GM23338 (cell line): ENCODE data around the gene MYT1.

Source experiments
- EZH2phosphoT487 ChIP-seq: fragments of 200-600 bp; sonication (generic); IDR thresholded peaks from one replicate; pipeline ENCODE4 v1.8.1; 2018; ENCODE audit warnings: antibody characterized with exemption; ENCODE audit not compliant: unreplicated experiment
- JUNB ChIP-seq: IDR thresholded peaks from one replicate; pipeline ENCODE4 v1.6.1; 2016; ENCODE audit warnings: antibody characterized with exemption; ENCODE audit not compliant: unreplicated experiment
- NANOG ChIP-seq: IDR thresholded peaks from 2 replicates; pipeline ENCODE4 v1.6.1; 2016; ENCODE audit warnings: antibody characterized with exemption, borderline replicate concordance
- POLR2AphosphoS5 ChIP-seq: IDR thresholded peaks from 2 replicates; pipeline ENCODE4 v1.6.1; 2016; ENCODE audit warnings: antibody characterized with exemption, low read depth
- STAT1 ChIP-seq: IDR thresholded peaks from one replicate; pipeline ENCODE4 v1.6.1; 2016; ENCODE audit warnings: antibody characterized with exemption; ENCODE audit not compliant: unreplicated experiment
- ZNF331 ChIP-seq: fragments of 250-450 bp; sonication (Bioruptor Pico); IDR thresholded peaks from 2 replicates; pipeline ENCODE4 v1.5.0; 2020; ENCODE audit warnings: low read depth, mild to moderate bottlenecking, moderate library complexity
- TF ChIP-seq, protein P1 (sequence below), 2 experiments: fragments of 200-600 bp in 1 of 2; sonication (generic) in 1 of 2; conservative IDR thresholded peaks; 2 replicates each; pipeline versions ENCODE4 v1.5.1 to v1.6.1; 2016 to 2017; ENCODE audit warnings: antibody characterized with exemption in 2 of 2, low read depth in 2 of 2, mild to moderate bottlenecking in 2 of 2, moderate library complexity in 1 of 2
- TF ChIP-seq, protein P2 (sequence below): IDR thresholded peaks from one replicate; pipeline ENCODE4 v1.6.1; 2018; ENCODE audit warnings: antibody characterized with exemption; ENCODE audit not compliant: unreplicated experiment
- TF ChIP-seq, protein P3 (sequence below): IDR thresholded peaks from 2 replicates; pipeline ENCODE4 v1.6.1; 2016; ENCODE audit warnings: antibody characterized with exemption

DNA sequence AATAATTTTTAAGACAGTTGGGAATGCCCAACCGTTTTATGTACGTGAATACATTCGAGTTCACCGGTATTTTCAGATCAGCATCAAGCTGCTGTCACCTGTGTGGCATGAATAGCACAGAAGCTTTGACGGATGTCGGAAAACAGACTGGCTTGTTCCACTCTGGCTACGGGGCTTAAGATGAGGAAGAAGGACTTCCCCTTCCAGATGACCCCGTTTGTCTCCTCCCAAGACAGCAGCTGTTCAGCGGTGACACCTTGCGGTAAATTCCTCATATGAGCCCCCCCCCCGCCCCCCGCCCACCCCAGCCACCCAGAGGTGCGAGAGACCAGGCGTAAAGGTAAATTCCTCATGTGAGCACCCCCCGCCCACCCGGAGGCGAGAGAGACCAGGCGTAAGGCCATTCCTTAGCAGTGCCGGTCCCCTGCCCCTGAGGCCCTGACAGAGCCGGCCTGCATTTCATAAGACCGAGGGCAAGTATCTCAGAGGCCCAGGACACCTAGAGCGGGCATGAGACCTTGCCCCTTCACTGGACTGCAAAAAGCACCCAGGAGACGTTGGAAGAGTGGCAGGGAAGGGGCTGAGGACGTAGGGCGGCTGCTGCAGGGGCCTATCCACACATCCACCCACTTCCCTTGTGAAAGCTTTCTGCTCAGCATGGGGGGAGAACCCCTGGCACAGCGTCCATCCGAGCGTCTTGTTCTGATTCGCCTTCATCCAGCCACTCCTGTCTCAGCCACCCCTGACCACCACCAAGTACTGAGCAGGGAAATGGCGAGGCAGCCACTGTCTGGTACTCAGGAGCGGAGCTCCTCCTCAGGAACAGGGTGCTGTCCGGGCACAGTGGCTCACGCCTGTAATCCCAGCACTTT is 84.0 kb downstream of the MYT1 start:
- TF ChIP-seq, protein P1, sequence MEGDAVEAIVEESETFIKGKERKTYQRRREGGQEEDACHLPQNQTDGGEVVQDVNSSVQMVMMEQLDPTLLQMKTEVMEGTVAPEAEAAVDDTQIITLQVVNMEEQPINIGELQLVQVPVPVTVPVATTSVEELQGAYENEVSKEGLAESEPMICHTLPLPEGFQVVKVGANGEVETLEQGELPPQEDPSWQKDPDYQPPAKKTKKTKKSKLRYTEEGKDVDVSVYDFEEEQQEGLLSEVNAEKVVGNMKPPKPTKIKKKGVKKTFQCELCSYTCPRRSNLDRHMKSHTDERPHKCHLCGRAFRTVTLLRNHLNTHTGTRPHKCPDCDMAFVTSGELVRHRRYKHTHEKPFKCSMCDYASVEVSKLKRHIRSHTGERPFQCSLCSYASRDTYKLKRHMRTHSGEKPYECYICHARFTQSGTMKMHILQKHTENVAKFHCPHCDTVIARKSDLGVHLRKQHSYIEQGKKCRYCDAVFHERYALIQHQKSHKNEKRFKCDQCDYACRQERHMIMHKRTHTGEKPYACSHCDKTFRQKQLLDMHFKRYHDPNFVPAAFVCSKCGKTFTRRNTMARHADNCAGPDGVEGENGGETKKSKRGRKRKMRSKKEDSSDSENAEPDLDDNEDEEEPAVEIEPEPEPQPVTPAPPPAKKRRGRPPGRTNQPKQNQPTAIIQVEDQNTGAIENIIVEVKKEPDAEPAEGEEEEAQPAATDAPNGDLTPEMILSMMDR (conservative IDR thresholded peaks at IDR 0.05; ENCODE audit: low read depth in 2 of 2) = peak in 1 of 2 experiments; percentile 14; a peak in 1 of 4 replicates
- TF ChIP-seq EZH2phosphoT487 = no peak
- TF ChIP-seq, protein P2, sequence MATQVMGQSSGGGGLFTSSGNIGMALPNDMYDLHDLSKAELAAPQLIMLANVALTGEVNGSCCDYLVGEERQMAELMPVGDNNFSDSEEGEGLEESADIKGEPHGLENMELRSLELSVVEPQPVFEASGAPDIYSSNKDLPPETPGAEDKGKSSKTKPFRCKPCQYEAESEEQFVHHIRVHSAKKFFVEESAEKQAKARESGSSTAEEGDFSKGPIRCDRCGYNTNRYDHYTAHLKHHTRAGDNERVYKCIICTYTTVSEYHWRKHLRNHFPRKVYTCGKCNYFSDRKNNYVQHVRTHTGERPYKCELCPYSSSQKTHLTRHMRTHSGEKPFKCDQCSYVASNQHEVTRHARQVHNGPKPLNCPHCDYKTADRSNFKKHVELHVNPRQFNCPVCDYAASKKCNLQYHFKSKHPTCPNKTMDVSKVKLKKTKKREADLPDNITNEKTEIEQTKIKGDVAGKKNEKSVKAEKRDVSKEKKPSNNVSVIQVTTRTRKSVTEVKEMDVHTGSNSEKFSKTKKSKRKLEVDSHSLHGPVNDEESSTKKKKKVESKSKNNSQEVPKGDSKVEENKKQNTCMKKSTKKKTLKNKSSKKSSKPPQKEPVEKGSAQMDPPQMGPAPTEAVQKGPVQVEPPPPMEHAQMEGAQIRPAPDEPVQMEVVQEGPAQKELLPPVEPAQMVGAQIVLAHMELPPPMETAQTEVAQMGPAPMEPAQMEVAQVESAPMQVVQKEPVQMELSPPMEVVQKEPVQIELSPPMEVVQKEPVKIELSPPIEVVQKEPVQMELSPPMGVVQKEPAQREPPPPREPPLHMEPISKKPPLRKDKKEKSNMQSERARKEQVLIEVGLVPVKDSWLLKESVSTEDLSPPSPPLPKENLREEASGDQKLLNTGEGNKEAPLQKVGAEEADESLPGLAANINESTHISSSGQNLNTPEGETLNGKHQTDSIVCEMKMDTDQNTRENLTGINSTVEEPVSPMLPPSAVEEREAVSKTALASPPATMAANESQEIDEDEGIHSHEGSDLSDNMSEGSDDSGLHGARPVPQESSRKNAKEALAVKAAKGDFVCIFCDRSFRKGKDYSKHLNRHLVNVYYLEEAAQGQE = no peak
- TF ChIP-seq STAT1 = no peak
- TF ChIP-seq, protein P3, sequence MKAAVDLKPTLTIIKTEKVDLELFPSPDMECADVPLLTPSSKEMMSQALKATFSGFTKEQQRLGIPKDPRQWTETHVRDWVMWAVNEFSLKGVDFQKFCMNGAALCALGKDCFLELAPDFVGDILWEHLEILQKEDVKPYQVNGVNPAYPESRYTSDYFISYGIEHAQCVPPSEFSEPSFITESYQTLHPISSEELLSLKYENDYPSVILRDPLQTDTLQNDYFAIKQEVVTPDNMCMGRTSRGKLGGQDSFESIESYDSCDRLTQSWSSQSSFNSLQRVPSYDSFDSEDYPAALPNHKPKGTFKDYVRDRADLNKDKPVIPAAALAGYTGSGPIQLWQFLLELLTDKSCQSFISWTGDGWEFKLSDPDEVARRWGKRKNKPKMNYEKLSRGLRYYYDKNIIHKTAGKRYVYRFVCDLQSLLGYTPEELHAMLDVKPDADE = no peak
- TF ChIP-seq ZNF331 (CRISPR knock-in tag) = no peak
- TF ChIP-seq POLR2AphosphoS5 = no peak
- no peak for TF ChIP-seq JUNB
- no peak for TF ChIP-seq NANOG
